GM10266 (cell line): ENCODE results near the gene LRRFIP2.
"Not testable (repeated sequence)": the region's sequence is repeated elsewhere in the genome, so short reads cannot be mapped to it uniquely, and the experiment has no call there.

ENCODE experiments used
- DNase-seq: peaks from one replicate; pipeline ENCODE4 v3.0.0; 2012; ENCODE audit errors: extremely low spot score
- TF ChIP-seq, protein P1 (sequence below): IDR thresholded peaks from 2 replicates; pipeline ENCODE4 v1.5.1; 2012; ENCODE audit warnings: mild to moderate bottlenecking, low read depth; ENCODE audit not compliant: control insufficient read depth, insufficient read depth; ENCODE audit errors: missing control alignments

Gene LRRFIP2, protein sequence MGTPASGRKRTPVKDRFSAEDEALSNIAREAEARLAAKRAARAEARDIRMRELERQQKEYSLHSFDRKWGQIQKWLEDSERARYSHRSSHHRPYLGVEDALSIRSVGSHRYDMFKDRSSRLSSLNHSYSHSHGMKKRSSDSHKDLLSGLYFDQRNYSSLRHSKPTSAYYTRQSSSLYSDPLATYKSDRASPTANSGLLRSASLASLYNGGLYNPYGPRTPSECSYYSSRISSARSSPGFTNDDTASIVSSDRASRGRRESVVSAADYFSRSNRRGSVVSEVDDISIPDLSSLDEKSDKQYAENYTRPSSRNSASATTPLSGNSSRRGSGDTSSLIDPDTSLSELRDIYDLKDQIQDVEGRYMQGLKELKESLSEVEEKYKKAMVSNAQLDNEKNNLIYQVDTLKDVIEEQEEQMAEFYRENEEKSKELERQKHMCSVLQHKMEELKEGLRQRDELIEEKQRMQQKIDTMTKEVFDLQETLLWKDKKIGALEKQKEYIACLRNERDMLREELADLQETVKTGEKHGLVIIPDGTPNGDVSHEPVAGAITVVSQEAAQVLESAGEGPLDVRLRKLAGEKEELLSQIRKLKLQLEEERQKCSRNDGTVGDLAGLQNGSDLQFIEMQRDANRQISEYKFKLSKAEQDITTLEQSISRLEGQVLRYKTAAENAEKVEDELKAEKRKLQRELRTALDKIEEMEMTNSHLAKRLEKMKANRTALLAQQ

GRCh38 chr3:37174532-37175126, at the start of gene LRRFIP2:
Gene LRRFIP2 (minus strand): TSS chr3:37174582. CDS start chr3:37148983, 25,599 bp downstream.
- TF ChIP-seq, protein P1, sequence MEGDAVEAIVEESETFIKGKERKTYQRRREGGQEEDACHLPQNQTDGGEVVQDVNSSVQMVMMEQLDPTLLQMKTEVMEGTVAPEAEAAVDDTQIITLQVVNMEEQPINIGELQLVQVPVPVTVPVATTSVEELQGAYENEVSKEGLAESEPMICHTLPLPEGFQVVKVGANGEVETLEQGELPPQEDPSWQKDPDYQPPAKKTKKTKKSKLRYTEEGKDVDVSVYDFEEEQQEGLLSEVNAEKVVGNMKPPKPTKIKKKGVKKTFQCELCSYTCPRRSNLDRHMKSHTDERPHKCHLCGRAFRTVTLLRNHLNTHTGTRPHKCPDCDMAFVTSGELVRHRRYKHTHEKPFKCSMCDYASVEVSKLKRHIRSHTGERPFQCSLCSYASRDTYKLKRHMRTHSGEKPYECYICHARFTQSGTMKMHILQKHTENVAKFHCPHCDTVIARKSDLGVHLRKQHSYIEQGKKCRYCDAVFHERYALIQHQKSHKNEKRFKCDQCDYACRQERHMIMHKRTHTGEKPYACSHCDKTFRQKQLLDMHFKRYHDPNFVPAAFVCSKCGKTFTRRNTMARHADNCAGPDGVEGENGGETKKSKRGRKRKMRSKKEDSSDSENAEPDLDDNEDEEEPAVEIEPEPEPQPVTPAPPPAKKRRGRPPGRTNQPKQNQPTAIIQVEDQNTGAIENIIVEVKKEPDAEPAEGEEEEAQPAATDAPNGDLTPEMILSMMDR: no peak
- DNase-seq: peak; percentile 49

DNA sequence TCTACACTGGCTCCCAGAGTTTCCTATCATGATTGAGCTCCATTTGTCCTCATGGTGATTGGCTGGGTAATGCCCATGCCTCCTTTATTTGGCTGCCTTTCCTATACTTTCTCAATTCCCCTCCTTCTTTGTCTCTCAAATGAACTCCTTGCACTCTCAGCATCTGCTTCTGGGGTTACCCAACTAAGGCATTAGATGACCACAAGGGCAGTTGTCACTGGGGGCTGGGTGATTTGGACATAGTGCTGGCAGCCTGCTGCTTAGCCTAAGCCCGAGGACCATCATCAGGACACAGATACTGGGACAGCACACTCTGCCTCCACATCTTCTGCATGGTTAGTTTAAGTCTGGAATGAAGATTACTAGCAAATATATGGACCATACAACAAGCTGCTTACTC, 49.2 kb upstream of the LRRFIP2 start:
- TF ChIP-seq, protein P1: no peak
- DNase-seq: no peak

- TF ChIP-seq, protein P1: no peak
- no peak for DNase-seq
Measured at GRCh38 chr3:37223141-37223558, 48.8 kb upstream of the LRRFIP2 start.

- DNase-seq: not testable (repeated sequence)
Measured at GRCh38 chr3:37222542-37222941, 48.2 kb upstream of the LRRFIP2 start.

- TF ChIP-seq, protein P1: no peak
- DNase-seq: no peak
Measured at GRCh38 chr3:37221407-37221806, 47.0 kb upstream of the LRRFIP2 start.

DNA sequence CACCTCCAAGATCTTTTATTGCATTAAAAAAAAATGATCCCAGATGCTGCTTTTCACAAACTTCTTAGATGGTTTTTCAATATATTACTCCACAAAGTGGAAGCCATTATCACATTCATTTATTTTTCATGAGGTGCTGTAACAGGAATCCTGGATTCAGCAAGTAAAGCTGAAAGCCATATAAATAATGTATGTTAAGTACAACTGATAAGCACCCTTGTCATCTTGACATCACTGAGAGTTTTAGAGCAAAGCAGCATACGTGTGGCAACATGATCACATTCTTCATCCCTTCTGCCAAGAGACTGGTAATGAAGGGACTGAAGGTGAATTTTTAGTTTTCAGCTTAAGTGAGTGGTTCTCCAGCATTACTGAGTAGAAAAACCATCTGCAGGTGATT, 44.9 kb upstream of the LRRFIP2 start:
- TF ChIP-seq, protein P1: no peak
- no peak for DNase-seq

DNA sequence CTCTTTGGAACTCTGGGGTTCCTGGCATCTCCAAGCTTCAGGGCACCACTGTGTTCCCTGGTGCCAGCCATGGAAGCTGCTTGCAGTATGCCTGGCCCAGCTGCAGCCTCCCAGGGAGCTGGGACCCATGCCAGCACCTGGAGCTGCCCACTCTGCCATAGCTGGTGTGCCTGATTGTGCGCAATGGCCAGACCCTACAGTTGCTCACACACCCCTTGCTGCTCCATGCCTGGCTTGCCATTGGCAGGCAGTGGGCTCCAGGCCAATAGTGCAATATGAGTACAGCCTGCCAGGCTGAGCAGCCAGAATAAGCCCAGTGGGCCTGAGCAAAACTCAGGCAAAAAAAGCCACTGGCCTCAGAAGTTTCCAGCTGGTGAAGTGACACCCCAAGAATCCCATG, 43.8 kb upstream of the LRRFIP2 start:
- DNase-seq: no peak
- TF ChIP-seq, protein P1: no peak
